ENCODE data around the gene IGF2R.

Gene IGF2R

GRCh38 chr6:160042014-160042773 is 73.3 kb downstream of the IGF2R start:
- no peak for TF ChIP-seq CEBPB (IDR thresholded peaks at IDR 0.05)
- TF ChIP-seq EGR1 (IDR thresholded peaks at IDR 0.05) = no peak
- TF ChIP-seq YY1 (IDR thresholded peaks at IDR 0.05; ENCODE audit: low read depth) = no peak
- no peak for TF ChIP-seq TEAD4 (IDR thresholded peaks at IDR 0.05)
- no peak for TF ChIP-seq TCF12 (IDR thresholded peaks at IDR 0.05; ENCODE audit: low read depth)

GRCh38 chr6:160042788-160043301 is 74.0 kb downstream of the IGF2R start:
- TF ChIP-seq, protein P1, sequence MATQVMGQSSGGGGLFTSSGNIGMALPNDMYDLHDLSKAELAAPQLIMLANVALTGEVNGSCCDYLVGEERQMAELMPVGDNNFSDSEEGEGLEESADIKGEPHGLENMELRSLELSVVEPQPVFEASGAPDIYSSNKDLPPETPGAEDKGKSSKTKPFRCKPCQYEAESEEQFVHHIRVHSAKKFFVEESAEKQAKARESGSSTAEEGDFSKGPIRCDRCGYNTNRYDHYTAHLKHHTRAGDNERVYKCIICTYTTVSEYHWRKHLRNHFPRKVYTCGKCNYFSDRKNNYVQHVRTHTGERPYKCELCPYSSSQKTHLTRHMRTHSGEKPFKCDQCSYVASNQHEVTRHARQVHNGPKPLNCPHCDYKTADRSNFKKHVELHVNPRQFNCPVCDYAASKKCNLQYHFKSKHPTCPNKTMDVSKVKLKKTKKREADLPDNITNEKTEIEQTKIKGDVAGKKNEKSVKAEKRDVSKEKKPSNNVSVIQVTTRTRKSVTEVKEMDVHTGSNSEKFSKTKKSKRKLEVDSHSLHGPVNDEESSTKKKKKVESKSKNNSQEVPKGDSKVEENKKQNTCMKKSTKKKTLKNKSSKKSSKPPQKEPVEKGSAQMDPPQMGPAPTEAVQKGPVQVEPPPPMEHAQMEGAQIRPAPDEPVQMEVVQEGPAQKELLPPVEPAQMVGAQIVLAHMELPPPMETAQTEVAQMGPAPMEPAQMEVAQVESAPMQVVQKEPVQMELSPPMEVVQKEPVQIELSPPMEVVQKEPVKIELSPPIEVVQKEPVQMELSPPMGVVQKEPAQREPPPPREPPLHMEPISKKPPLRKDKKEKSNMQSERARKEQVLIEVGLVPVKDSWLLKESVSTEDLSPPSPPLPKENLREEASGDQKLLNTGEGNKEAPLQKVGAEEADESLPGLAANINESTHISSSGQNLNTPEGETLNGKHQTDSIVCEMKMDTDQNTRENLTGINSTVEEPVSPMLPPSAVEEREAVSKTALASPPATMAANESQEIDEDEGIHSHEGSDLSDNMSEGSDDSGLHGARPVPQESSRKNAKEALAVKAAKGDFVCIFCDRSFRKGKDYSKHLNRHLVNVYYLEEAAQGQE (IDR thresholded peaks at IDR 0.05; ENCODE audit: low read depth) = no peak
- TF ChIP-seq NFIC (IDR thresholded peaks at IDR 0.05) = no peak
- TF ChIP-seq, protein P2, sequence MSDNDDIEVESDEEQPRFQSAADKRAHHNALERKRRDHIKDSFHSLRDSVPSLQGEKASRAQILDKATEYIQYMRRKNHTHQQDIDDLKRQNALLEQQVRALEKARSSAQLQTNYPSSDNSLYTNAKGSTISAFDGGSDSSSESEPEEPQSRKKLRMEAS (IDR thresholded peaks at IDR 0.05) = no peak
- TF ChIP-seq RAD21 (IDR thresholded peaks at IDR 0.05; ENCODE audit: low read depth) = no peak
- no peak for TF ChIP-seq CEBPB (IDR thresholded peaks at IDR 0.05)
- no peak for TF ChIP-seq YY1 (IDR thresholded peaks at IDR 0.05; ENCODE audit: low read depth)
- no peak for TF ChIP-seq TAF1 (IDR thresholded peaks at IDR 0.05; ENCODE audit: low read depth)
- no peak for TF ChIP-seq EP300 (IDR thresholded peaks at IDR 0.05; ENCODE audit: borderline replicate concordance)
- no peak for TF ChIP-seq TEAD4 (IDR thresholded peaks at IDR 0.05)
- TF ChIP-seq USF1 (IDR thresholded peaks at IDR 0.05) = no peak
- TF ChIP-seq ZBTB7A (IDR thresholded peaks at IDR 0.05; ENCODE audit: low read depth) = no peak
- TF ChIP-seq TCF12 (IDR thresholded peaks at IDR 0.05; ENCODE audit: low read depth) = no peak
- no peak for TF ChIP-seq EGR1 (IDR thresholded peaks at IDR 0.05)
- TF ChIP-seq CREB1 (IDR thresholded peaks at IDR 0.05; ENCODE audit: low read depth) = no peak

DNA sequence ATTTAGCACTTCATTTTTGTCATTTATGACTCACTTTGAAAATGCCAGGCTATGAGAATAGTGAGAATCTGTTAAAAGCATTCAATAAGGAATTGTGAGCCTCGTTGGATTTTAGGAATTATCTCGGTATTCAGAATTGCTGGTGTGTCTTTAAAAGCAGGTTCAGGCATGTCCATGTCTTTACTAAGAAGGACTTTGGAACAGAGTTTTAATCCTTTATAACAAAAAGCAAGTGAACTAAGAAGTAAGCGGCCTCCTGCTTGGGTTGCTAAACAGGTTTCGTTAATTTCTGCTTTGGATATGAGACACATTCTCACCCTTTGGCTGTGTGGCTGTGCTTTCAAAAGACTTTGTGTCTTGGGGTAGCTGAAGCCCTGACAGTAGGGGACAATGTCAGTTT is 74.9 kb downstream of the IGF2R start:
- TF ChIP-seq TAF1 (IDR thresholded peaks at IDR 0.05; ENCODE audit: low read depth) = no peak
- no peak for TF ChIP-seq USF1 (IDR thresholded peaks at IDR 0.05)
- TF ChIP-seq, protein P2 (IDR thresholded peaks at IDR 0.05) = no peak
- TF ChIP-seq TEAD4 (IDR thresholded peaks at IDR 0.05) = no peak
- TF ChIP-seq TCF12 (IDR thresholded peaks at IDR 0.05; ENCODE audit: low read depth) = no peak
- no peak for TF ChIP-seq EP300 (IDR thresholded peaks at IDR 0.05; ENCODE audit: borderline replicate concordance)
- TF ChIP-seq CEBPB (IDR thresholded peaks at IDR 0.05) = no peak
- no peak for TF ChIP-seq RAD21 (IDR thresholded peaks at IDR 0.05; ENCODE audit: low read depth)
- TF ChIP-seq, protein P1 (IDR thresholded peaks at IDR 0.05; ENCODE audit: low read depth) = no peak
- no peak for TF ChIP-seq CREB1 (IDR thresholded peaks at IDR 0.05; ENCODE audit: low read depth)
- TF ChIP-seq FOXM1 (IDR thresholded peaks at IDR 0.05; ENCODE audit: borderline replicate concordance, low read depth) = no peak

- TF ChIP-seq, protein P2 (IDR thresholded peaks at IDR 0.05) = no peak
- no peak for TF ChIP-seq EP300 (IDR thresholded peaks at IDR 0.05; ENCODE audit: borderline replicate concordance)
- no peak for TF ChIP-seq USF1 (IDR thresholded peaks at IDR 0.05)
- no peak for TF ChIP-seq RAD21 (IDR thresholded peaks at IDR 0.05; ENCODE audit: low read depth)
- no peak for TF ChIP-seq CEBPB (IDR thresholded peaks at IDR 0.05)
- TF ChIP-seq YY1 (IDR thresholded peaks at IDR 0.05; ENCODE audit: low read depth) = no peak
- TF ChIP-seq, protein P1 (IDR thresholded peaks at IDR 0.05; ENCODE audit: low read depth) = no peak
- TF ChIP-seq TEAD4 (IDR thresholded peaks at IDR 0.05) = no peak
- no peak for TF ChIP-seq TAF1 (IDR thresholded peaks at IDR 0.05; ENCODE audit: low read depth)
- TF ChIP-seq ZBTB7A (IDR thresholded peaks at IDR 0.05; ENCODE audit: low read depth) = no peak
Observed at GRCh38 chr6:160044687-160045086, 75.8 kb downstream of the IGF2R start.

All from Ishikawa (cell line).